ENCODE results near the gene GNAQ. TPM values are rescaled to one million over a fixed set of nuclear protein-coding genes. Genes with fewer than 3 reads are reported as not detected.

Gene GNAQ
- total and polyA plus RNA-seq, 2 of the 13 experiments (the other 11 are each of a cell fraction or from before 2014, with no cell fraction given) = 16.5 to 17.7 TPM

DNA sequence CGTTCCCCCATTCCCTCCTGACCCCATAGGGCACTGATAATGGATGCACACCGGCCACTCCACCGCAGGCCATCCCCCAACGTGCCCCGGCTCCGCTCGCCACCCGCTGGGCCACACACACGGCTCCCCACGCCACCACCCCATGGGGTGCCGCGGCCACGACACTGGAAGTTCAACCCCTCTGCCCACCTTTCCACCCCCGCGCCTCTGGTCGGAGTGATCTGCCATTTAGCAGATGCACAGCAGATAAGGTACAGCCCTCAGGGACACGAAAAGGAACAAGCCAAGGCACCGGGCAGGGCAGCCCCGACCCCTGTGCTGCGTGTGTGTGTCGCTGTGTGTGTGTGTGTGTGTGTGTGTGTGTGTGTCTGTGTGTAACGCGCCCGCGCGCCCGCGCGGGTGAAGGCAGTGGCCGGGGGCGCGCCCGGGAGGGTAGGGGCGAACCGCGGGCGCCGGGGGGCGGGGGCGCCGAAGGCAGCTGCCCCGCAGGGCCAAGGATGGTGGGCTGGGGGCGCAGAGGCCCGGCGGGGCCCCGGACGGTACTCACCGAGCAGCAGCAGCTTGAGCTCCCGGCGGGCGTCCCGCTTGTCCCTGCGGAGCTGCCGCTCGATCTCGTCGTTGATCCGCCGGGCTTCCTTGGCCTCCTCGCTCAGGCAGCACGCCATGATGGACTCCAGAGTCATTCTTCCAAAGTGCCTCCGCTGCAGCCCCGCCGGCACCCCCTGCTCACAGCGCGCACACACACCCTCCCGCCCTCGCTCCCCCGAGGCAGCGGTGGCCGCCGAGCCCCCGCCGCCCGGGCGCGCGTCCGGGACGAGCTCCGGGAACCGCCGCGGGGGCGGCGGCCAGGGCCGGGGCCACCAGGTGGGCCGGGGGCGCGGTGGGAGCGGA, 813 bp downstream of the GNAQ start (continued):
- TF ChIP-seq EHMT2 (IDR thresholded peaks at IDR 0.05; ENCODE audit: borderline replicate concordance, low read depth, low read length) (no peak), SMYD3 (CRISPR knock-in tag; IDR thresholded peaks at IDR 0.05) (no peak), RBAK (CRISPR knock-in tag; IDR thresholded peaks at IDR 0.05) (no peak), HCFC1 (IDR thresholded peaks at IDR 0.05; ENCODE audit: low read depth, low read length) (no peak), ZNF674 (CRISPR knock-in tag; IDR thresholded peaks at IDR 0.05; ENCODE audit: low read depth) (no peak), CHD4 (IDR thresholded peaks at IDR 0.05; ENCODE audit: borderline replicate concordance, low read length) (no peak), TARDBP (CRISPR knock-in tag; IDR thresholded peaks at IDR 0.05) (no peak), ZNF768 (CRISPR knock-in tag; IDR thresholded peaks at IDR 0.05) (peak; percentile 19; the same call in 1 of the 2 replicates), JARID2 (CRISPR knock-in tag; IDR thresholded peaks at IDR 0.05; ENCODE audit: insufficient replicate concordance) (no peak), GABPA (IDR thresholded peaks at IDR 0.05; ENCODE audit: low read depth, low read length) (no peak), GABPA (CRISPR knock-in tag; IDR thresholded peaks at IDR 0.05; ENCODE audit: low read depth) (no peak), MATR3 (CRISPR knock-in tag; IDR thresholded peaks at IDR 0.05) (no peak), TBX2 (CRISPR knock-in tag; IDR thresholded peaks at IDR 0.05; ENCODE audit: borderline replicate concordance) (0 out of 2 replicates have a peak, but pooled peaks have one; percentile 15), HOXA3 (CRISPR knock-in tag; IDR thresholded peaks at IDR 0.05) (no peak), SP4 (CRISPR knock-in tag; IDR thresholded peaks at IDR 0.05) (no peak)
- TF ChIP-seq, protein P1, sequence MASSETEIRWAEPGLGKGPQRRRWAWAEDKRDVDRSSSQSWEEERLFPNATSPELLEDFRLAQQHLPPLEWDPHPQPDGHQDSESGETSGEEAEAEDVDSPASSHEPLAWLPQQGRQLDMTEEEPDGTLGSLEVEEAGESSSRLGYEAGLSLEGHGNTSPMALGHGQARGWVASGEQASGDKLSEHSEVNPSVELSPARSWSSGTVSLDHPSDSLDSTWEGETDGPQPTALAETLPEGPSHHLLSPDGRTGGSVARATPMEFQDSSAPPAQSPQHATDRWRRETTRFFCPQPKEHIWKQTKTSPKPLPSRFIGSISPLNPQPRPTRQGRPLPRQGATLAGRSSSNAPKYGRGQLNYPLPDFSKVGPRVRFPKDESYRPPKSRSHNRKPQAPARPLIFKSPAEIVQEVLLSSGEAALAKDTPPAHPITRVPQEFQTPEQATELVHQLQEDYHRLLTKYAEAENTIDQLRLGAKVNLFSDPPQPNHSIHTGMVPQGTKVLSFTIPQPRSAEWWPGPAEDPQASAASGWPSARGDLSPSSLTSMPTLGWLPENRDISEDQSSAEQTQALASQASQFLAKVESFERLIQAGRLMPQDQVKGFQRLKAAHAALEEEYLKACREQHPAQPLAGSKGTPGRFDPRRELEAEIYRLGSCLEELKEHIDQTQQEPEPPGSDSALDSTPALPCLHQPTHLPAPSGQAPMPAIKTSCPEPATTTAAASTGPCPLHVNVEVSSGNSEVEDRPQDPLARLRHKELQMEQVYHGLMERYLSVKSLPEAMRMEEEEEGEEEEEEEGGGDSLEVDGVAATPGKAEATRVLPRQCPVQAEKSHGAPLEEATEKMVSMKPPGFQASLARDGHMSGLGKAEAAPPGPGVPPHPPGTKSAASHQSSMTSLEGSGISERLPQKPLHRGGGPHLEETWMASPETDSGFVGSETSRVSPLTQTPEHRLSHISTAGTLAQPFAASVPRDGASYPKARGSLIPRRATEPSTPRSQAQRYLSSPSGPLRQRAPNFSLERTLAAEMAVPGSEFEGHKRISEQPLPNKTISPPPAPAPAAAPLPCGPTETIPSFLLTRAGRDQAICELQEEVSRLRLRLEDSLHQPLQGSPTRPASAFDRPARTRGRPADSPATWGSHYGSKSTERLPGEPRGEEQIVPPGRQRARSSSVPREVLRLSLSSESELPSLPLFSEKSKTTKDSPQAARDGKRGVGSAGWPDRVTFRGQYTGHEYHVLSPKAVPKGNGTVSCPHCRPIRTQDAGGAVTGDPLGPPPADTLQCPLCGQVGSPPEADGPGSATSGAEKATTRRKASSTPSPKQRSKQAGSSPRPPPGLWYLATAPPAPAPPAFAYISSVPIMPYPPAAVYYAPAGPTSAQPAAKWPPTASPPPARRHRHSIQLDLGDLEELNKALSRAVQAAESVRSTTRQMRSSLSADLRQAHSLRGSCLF (CRISPR knock-in tag; IDR thresholded peaks at IDR 0.05; ENCODE audit: borderline replicate concordance) = no peak
- TF ChIP-seq, protein P2, sequence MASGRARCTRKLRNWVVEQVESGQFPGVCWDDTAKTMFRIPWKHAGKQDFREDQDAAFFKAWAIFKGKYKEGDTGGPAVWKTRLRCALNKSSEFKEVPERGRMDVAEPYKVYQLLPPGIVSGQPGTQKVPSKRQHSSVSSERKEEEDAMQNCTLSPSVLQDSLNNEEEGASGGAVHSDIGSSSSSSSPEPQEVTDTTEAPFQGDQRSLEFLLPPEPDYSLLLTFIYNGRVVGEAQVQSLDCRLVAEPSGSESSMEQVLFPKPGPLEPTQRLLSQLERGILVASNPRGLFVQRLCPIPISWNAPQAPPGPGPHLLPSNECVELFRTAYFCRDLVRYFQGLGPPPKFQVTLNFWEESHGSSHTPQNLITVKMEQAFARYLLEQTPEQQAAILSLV (CRISPR knock-in tag; IDR thresholded peaks at IDR 0.05; ENCODE audit: borderline replicate concordance) = no peak
- TF ChIP-seq, protein P3, sequence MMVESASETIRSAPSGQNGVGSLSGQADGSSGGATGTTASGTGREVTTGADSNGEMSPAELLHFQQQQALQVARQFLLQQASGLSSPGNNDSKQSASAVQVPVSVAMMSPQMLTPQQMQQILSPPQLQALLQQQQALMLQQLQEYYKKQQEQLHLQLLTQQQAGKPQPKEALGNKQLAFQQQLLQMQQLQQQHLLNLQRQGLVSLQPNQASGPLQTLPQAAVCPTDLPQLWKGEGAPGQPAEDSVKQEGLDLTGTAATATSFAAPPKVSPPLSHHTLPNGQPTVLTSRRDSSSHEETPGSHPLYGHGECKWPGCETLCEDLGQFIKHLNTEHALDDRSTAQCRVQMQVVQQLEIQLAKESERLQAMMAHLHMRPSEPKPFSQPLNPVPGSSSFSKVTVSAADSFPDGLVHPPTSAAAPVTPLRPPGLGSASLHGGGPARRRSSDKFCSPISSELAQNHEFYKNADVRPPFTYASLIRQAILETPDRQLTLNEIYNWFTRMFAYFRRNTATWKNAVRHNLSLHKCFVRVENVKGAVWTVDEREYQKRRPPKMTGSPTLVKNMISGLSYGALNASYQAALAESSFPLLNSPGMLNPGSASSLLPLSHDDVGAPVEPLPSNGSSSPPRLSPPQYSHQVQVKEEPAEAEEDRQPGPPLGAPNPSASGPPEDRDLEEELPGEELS (CRISPR knock-in tag; IDR thresholded peaks at IDR 0.05) = no peak

All from HepG2 (cell line).